ENCODE results near the gene GSTM3. TPM values are rescaled to one million over a fixed set of nuclear protein-coding genes. Genes with fewer than 3 reads are reported as not detected.

Gene GSTM3
- total and polyA plus RNA-seq, 10 of the 15 experiments (the other 5 are each of a cell fraction or from before 2014, with no cell fraction given): not detected

- TF ChIP-seq NRF1 (conservative IDR thresholded peaks at IDR 0.05; ENCODE audit: low read depth, low read length): no peak
Measured at GRCh38 chr1:109771712-109772657, 31.1 kb upstream of the GSTM3 start (continued).

GRCh38 chr1:109770331-109771095, 29.7 kb upstream of the GSTM3 start:
- SMC1A ChIA-PET (ENCODE audit: uncharacterized antibody, unreplicated experiment): interaction anchor here (0.6 to 23.1 kb wide), 6 partner anchors 10 to 225 kb away, joined by 3 to 431 read pairs (median 30); partner anchors contain the start of gene AHCYL1
- FAIRE-seq (no peak), DNase-seq (ENCODE audit: low read depth, low spot score) (no peak), ATAC-seq (no peak)
- CTCF ChIA-PET: interaction anchor here (1.2 to 27.2 kb wide), 8 partner anchors 10 to 238 kb away, joined by 3 to 759 read pairs (median 4); partner anchors contain the start of genes AHCYL1 and GNAI3
- Histone ChIP-seq H3K27me3 (replicated peaks in 1 of 2; ENCODE audit: control insufficient read depth in 2 of 2, insufficient read depth in 2 of 2, low read length in 1 of 2) (peaks cover 0 to 2% of the 10 kb centered on the region in 2 experiments; a peak in 1 of 4 replicates), H3K27ac (ENCODE audit: control insufficient read depth, insufficient read depth) (no peak overlapping the region), H3K4me2 (ENCODE audit: control insufficient read depth, insufficient read depth) (no peak overlapping the region), H3K36me3 (ENCODE audit: control insufficient read depth in 2 of 2, insufficient read depth in 2 of 2, low read length in 1 of 2) (no peaks in the 10 kb centered on the region), H4K20me1 (ENCODE audit: control insufficient read depth, insufficient read depth) (no peaks in the 10 kb centered on the region), H3K4me3 (no peak overlapping the region), H3K4me1 (ENCODE audit: control insufficient read depth, insufficient read depth, low read length) (no peaks in the 10 kb centered on the region), H3K9ac (ENCODE audit: control insufficient read depth, insufficient read depth, low read length) (no peak overlapping the region), H3K79me2 (ENCODE audit: control insufficient read depth, insufficient read depth, low read length) (no peaks in the 10 kb centered on the region), H2AFZ (ENCODE audit: control insufficient read depth, low read depth, low read length) (no peak overlapping the region), H3K9me3 (replicated peaks; ENCODE audit: control insufficient read depth, insufficient read depth, low read length) (no peaks in the 10 kb centered on the region)
- TF ChIP-seq PML (IDR thresholded peaks at IDR 0.05; ENCODE audit: low read length) (no peak), CHD4 (IDR thresholded peaks at IDR 0.05) (no peak), E4F1 (IDR thresholded peaks at IDR 0.05; ENCODE audit: borderline replicate concordance, partially characterized antibody) (no peak), MTA2 (IDR thresholded peaks at IDR 0.05; ENCODE audit: low read depth) (no peak), CREB1 (IDR thresholded peaks at IDR 0.05; ENCODE audit: low read depth) (no peak), SMAD5 (IDR thresholded peaks at IDR 0.05; ENCODE audit: low read depth) (no peak), SUZ12 (IDR thresholded peaks at IDR 0.05; ENCODE audit: unreplicated experiment) (no peak), LARP7 (IDR thresholded peaks at IDR 0.05) (no peak), POU2F2 (IDR thresholded peaks at IDR 0.05; ENCODE audit: borderline replicate concordance, low read depth, low read length) (no peak), NFIC (IDR thresholded peaks at IDR 0.05; ENCODE audit: low read depth, low read length) (no peak), NR2C2 (IDR thresholded peaks at IDR 0.05; ENCODE audit: borderline replicate concordance, control insufficient read depth, insufficient read length, low read depth) (no peak), ETV6 (conservative IDR thresholded peaks at IDR 0.05 in 1 of 2, IDR thresholded peaks at IDR 0.05 in 1 of 2; ENCODE audit: borderline replicate concordance in 1 of 2, low read depth in 1 of 2) (no peak), SKIL (IDR thresholded peaks at IDR 0.05; ENCODE audit: low read depth, poor library complexity, severe bottlenecking) (no peak)
- RAD21 ChIA-PET (ENCODE audit: unreplicated experiment): interaction anchor here (0.8 to 14.8 kb wide), 4 partner anchors 130 to 230 kb away, joined by 3 to 390 read pairs (median 30); partner anchors contain the start of gene AHCYL1
- POLR2A ChIA-PET: no interaction called here
- in situ Hi-C loops (cut with MboI): loop anchor here (5.0 kb wide), 2 partner anchors 128 to 223 kb away; partner anchors contain the start of gene GNAI3
- WGBS (ENCODE audit: insufficient coverage, insufficient replicate concordance, low lambda C conversion rate, missing lambda C conversion rate): 47% methylated on average over 11 of the region's 11 CpGs
- no TSS peak for BruUV-seq (replicated peaks)
- intact Hi-C loops (cut with micrococcal nuclease; ENCODE audit: unreplicated experiment): loop anchor here (5.0 kb wide), 1 partner anchor 128 kb away; no protein-coding TSS in a partner anchor

All from GM12878 (cell line).